ENCODE data around the gene TAF10. TPM values are rescaled to one million over a fixed set of nuclear protein-coding genes. Genes with fewer than 3 reads are reported as not detected.

TAF10 gene
- total RNA-seq, 1 donor from 2014 or later = 19.8 TPM

GRCh38 chr11:6653656-6654055, 41.6 kb upstream of the TAF10 start:
- H3K9ac ChIP-seq (ENCODE audit: low read depth in 1 of 3, low read length in 3 of 3) = no peak overlapping the region
- no peaks in the 10 kb centered on the region for H3K9me3 ChIP-seq (ENCODE audit: control insufficient read depth in 3 of 3, low read length in 3 of 3)
- H3K4me1 ChIP-seq (ENCODE audit: control insufficient read depth in 3 of 3, insufficient read depth in 3 of 3, low read length in 3 of 3) = peaks cover 6 to 19% (median 12%) of the 10 kb centered on the region in 3 donors
- no peak overlapping the region for H3K27ac ChIP-seq (ENCODE audit: low read depth, low read length)
- no peak overlapping the region for H3K4me3 ChIP-seq (ENCODE audit: low read length in 3 of 3)
- peaks cover 10 to 35% (median 26%) of the 10 kb centered on the region in 3 donors for H3K27me3 ChIP-seq (ENCODE audit: control insufficient read depth in 3 of 3, insufficient read depth in 3 of 3, low read length in 3 of 3)
- H3K36me3 ChIP-seq (ENCODE audit: control insufficient read depth in 3 of 3, insufficient read depth in 3 of 3, low read length in 3 of 3) = no peaks in the 10 kb centered on the region

GRCh38 chr11:6653097-6653496, 41.1 kb upstream of the TAF10 start:
- H3K27me3 ChIP-seq (ENCODE audit: control insufficient read depth in 3 of 3, insufficient read depth in 3 of 3, low read length in 3 of 3) = peaks cover 10 to 35% (median 26%) of the 10 kb centered on the region in 3 donors
- H3K27ac ChIP-seq (ENCODE audit: low read depth, low read length) = no peak overlapping the region
- no peak overlapping the region for H3K9ac ChIP-seq (ENCODE audit: low read depth in 1 of 3, low read length in 3 of 3)
- H3K36me3 ChIP-seq (ENCODE audit: control insufficient read depth in 3 of 3, insufficient read depth in 3 of 3, low read length in 3 of 3) = no peaks in the 10 kb centered on the region
- H3K4me3 ChIP-seq (ENCODE audit: low read length in 3 of 3) = no peak overlapping the region
- H3K4me1 ChIP-seq (ENCODE audit: control insufficient read depth in 3 of 3, insufficient read depth in 3 of 3, low read length in 3 of 3) = peaks cover 11 to 24% (median 17%) of the 10 kb centered on the region in 3 donors
- H3K9me3 ChIP-seq (ENCODE audit: control insufficient read depth in 3 of 3, low read length in 3 of 3) = no peaks in the 10 kb centered on the region

GRCh38 chr11:6652182-6652581, 40.2 kb upstream of the TAF10 start:
- no peak overlapping the region for H3K27ac ChIP-seq (ENCODE audit: low read depth, low read length)
- H3K4me3 ChIP-seq (ENCODE audit: low read length in 3 of 3) = no peak overlapping the region
- H3K27me3 ChIP-seq (ENCODE audit: control insufficient read depth in 3 of 3, insufficient read depth in 3 of 3, low read length in 3 of 3) = peaks cover 10 to 29% (median 23%) of the 10 kb centered on the region in 3 donors
- H3K36me3 ChIP-seq (ENCODE audit: control insufficient read depth in 3 of 3, insufficient read depth in 3 of 3, low read length in 3 of 3) = no peaks in the 10 kb centered on the region
- peaks cover 19 to 33% (median 24%) of the 10 kb centered on the region in 3 donors for H3K4me1 ChIP-seq (ENCODE audit: control insufficient read depth in 3 of 3, insufficient read depth in 3 of 3, low read length in 3 of 3)
- no peak overlapping the region for H3K9ac ChIP-seq (ENCODE audit: low read depth in 1 of 3, low read length in 3 of 3)
- no peaks in the 10 kb centered on the region for H3K9me3 ChIP-seq (ENCODE audit: control insufficient read depth in 3 of 3, low read length in 3 of 3)

- Histone ChIP-seq H3K27me3 (ENCODE audit: control insufficient read depth in 3 of 3, insufficient read depth in 3 of 3, low read length in 3 of 3) (peaks cover 4 to 26% (median 18%) of the 10 kb centered on the region in 3 donors), H3K9me3 (ENCODE audit: control insufficient read depth in 3 of 3, low read length in 3 of 3) (no peaks in the 10 kb centered on the region), H3K4me1 (ENCODE audit: control insufficient read depth in 3 of 3, insufficient read depth in 3 of 3, low read length in 3 of 3) (peaks cover 30 to 45% (median 31%) of the 10 kb centered on the region in 3 donors), H3K9ac (ENCODE audit: low read depth in 1 of 3, low read length in 3 of 3) (no peak overlapping the region), H3K4me3 (ENCODE audit: low read length in 3 of 3) (no peak overlapping the region), H3K36me3 (ENCODE audit: control insufficient read depth in 3 of 3, insufficient read depth in 3 of 3, low read length in 3 of 3) (no peaks in the 10 kb centered on the region), H3K27ac (ENCODE audit: low read depth, low read length) (no peak overlapping the region)
Observed at GRCh38 chr11:6650980-6651379, 39.0 kb upstream of the TAF10 start.

GRCh38 chr11:6650104-6650503, 38.1 kb upstream of the TAF10 start:
- Histone ChIP-seq H3K27me3 (ENCODE audit: control insufficient read depth in 3 of 3, insufficient read depth in 3 of 3, low read length in 3 of 3) (peaks cover 2 to 25% (median 16%) of the 10 kb centered on the region in 3 donors), H3K9me3 (ENCODE audit: control insufficient read depth in 3 of 3, low read length in 3 of 3) (no peaks in the 10 kb centered on the region), H3K36me3 (ENCODE audit: control insufficient read depth in 3 of 3, insufficient read depth in 3 of 3, low read length in 3 of 3) (no peaks in the 10 kb centered on the region), H3K4me3 (ENCODE audit: low read length in 3 of 3) (no peak overlapping the region), H3K27ac (ENCODE audit: low read depth, low read length) (no peak overlapping the region), H3K9ac (ENCODE audit: low read depth in 1 of 3, low read length in 3 of 3) (no peak overlapping the region), H3K4me1 (ENCODE audit: control insufficient read depth in 3 of 3, insufficient read depth in 3 of 3, low read length in 3 of 3) (peaks cover 35 to 52% (median 39%) of the 10 kb centered on the region in 3 donors)

GRCh38 chr11:6648501-6648900, 36.5 kb upstream of the TAF10 start:
- H3K4me1 ChIP-seq (ENCODE audit: control insufficient read depth in 3 of 3, insufficient read depth in 3 of 3, low read length in 3 of 3) = peaks cover 35 to 40% (median 36%) of the 10 kb centered on the region in 3 donors
- no peak overlapping the region for H3K4me3 ChIP-seq (ENCODE audit: low read length in 3 of 3)
- H3K9me3 ChIP-seq (ENCODE audit: control insufficient read depth in 3 of 3, low read length in 3 of 3) = no peaks in the 10 kb centered on the region
- H3K36me3 ChIP-seq (ENCODE audit: control insufficient read depth in 3 of 3, insufficient read depth in 3 of 3, low read length in 3 of 3) = no peaks in the 10 kb centered on the region
- no peak overlapping the region for H3K9ac ChIP-seq (ENCODE audit: low read depth in 1 of 3, low read length in 3 of 3)
- H3K27me3 ChIP-seq (ENCODE audit: control insufficient read depth in 3 of 3, insufficient read depth in 3 of 3, low read length in 3 of 3) = peaks cover 5 to 13% (median 7%) of the 10 kb centered on the region in 3 donors
- peak overlapping the region; percentile 85 for H3K27ac ChIP-seq (ENCODE audit: low read depth, low read length)

GRCh38 chr11:6647836-6648235, 35.8 kb upstream of the TAF10 start:
- H3K9me3 ChIP-seq (ENCODE audit: control insufficient read depth in 3 of 3, low read length in 3 of 3) = no peaks in the 10 kb centered on the region
- peak overlapping the region; percentile 85 for H3K27ac ChIP-seq (ENCODE audit: low read depth, low read length)
- no peak overlapping the region for H3K4me3 ChIP-seq (ENCODE audit: low read length in 3 of 3)
- H3K4me1 ChIP-seq (ENCODE audit: control insufficient read depth in 3 of 3, insufficient read depth in 3 of 3, low read length in 3 of 3) = peaks cover 34 to 36% (median 36%) of the 10 kb centered on the region in 3 donors
- H3K27me3 ChIP-seq (ENCODE audit: control insufficient read depth in 3 of 3, insufficient read depth in 3 of 3, low read length in 3 of 3) = peaks cover 4 to 13% (median 5%) of the 10 kb centered on the region in 3 donors
- no peak overlapping the region for H3K9ac ChIP-seq (ENCODE audit: low read depth in 1 of 3, low read length in 3 of 3)
- H3K36me3 ChIP-seq (ENCODE audit: control insufficient read depth in 3 of 3, insufficient read depth in 3 of 3, low read length in 3 of 3) = no peaks in the 10 kb centered on the region

- Histone ChIP-seq H3K4me1 (ENCODE audit: control insufficient read depth in 3 of 3, insufficient read depth in 3 of 3, low read length in 3 of 3) (peaks cover 31 to 36% (median 32%) of the 10 kb centered on the region in 3 donors), H3K27me3 (ENCODE audit: control insufficient read depth in 3 of 3, insufficient read depth in 3 of 3, low read length in 3 of 3) (peaks cover 0 to 13% (median 5%) of the 10 kb centered on the region in 3 donors), H3K9me3 (ENCODE audit: control insufficient read depth in 3 of 3, low read length in 3 of 3) (no peaks in the 10 kb centered on the region), H3K9ac (ENCODE audit: low read depth in 1 of 3, low read length in 3 of 3) (peak overlapping the region in 2 of 3 donors; percentile 28 to 58), H3K4me3 (ENCODE audit: low read length in 3 of 3) (peak overlapping the region in 2 of 3 donors; percentile 20 to 27), H3K27ac (ENCODE audit: low read depth, low read length) (peak overlapping the region; percentile 85), H3K36me3 (ENCODE audit: control insufficient read depth in 3 of 3, insufficient read depth in 3 of 3, low read length in 3 of 3) (no peaks in the 10 kb centered on the region)
Observed at GRCh38 chr11:6646918-6647679, 35.1 kb upstream of the TAF10 start.

- Histone ChIP-seq H3K27me3 (ENCODE audit: control insufficient read depth in 3 of 3, insufficient read depth in 3 of 3, low read length in 3 of 3) (peaks cover 0 to 13% (median 5%) of the 10 kb centered on the region in 3 donors), H3K9ac (ENCODE audit: low read depth in 1 of 3, low read length in 3 of 3) (peak overlapping the region in 1 of 3 donors; percentile 40), H3K4me1 (ENCODE audit: control insufficient read depth in 3 of 3, insufficient read depth in 3 of 3, low read length in 3 of 3) (peaks cover 31 to 39% (median 32%) of the 10 kb centered on the region in 3 donors), H3K27ac (ENCODE audit: low read depth, low read length) (peak overlapping the region; percentile 85), H3K36me3 (ENCODE audit: control insufficient read depth in 3 of 3, insufficient read depth in 3 of 3, low read length in 3 of 3) (no peaks in the 10 kb centered on the region), H3K4me3 (ENCODE audit: low read length in 3 of 3) (peak overlapping the region; percentile 26 to 52 (median 27)), H3K9me3 (ENCODE audit: control insufficient read depth in 3 of 3, low read length in 3 of 3) (no peaks in the 10 kb centered on the region)
Observed at GRCh38 chr11:6646576-6646917, 34.5 kb upstream of the TAF10 start.

GRCh38 chr11:6646071-6646470, 34.1 kb upstream of the TAF10 start:
- Histone ChIP-seq H3K4me3 (ENCODE audit: low read length in 3 of 3) (peak overlapping the region; percentile 26 to 52 (median 29)), H3K36me3 (ENCODE audit: control insufficient read depth in 3 of 3, insufficient read depth in 3 of 3, low read length in 3 of 3) (peaks cover 0 to under 1% (median 0%) of the 10 kb centered on the region in 3 donors), H3K9me3 (ENCODE audit: control insufficient read depth in 3 of 3, low read length in 3 of 3) (no peaks in the 10 kb centered on the region), H3K4me1 (ENCODE audit: control insufficient read depth in 3 of 3, insufficient read depth in 3 of 3, low read length in 3 of 3) (peaks cover 31 to 42% (median 32%) of the 10 kb centered on the region in 3 donors), H3K27me3 (ENCODE audit: control insufficient read depth in 3 of 3, insufficient read depth in 3 of 3, low read length in 3 of 3) (peaks cover 0 to 13% (median 5%) of the 10 kb centered on the region in 3 donors), H3K9ac (ENCODE audit: low read depth in 1 of 3, low read length in 3 of 3) (peak overlapping the region in 1 of 3 donors; percentile 40), H3K27ac (ENCODE audit: low read depth, low read length) (peak overlapping the region; percentile 85)

Measured in skeletal muscle tissue (tissue), 4 donors.